Hematopoietic multipotent progenitor cell treated with erythropoietin and hydrocortisone succinate and interleukin-3 and kit ligand, for 17 days (in vitro differentiated cells): Measurements from ENCODE around the gene ZNF256.

Experiments used
- DNase-seq: peaks from one replicate; pipeline ENCODE4 v3.0.0-alpha.2; 2015; ENCODE audit warnings: low spot score

ZNF256 gene

DNA sequence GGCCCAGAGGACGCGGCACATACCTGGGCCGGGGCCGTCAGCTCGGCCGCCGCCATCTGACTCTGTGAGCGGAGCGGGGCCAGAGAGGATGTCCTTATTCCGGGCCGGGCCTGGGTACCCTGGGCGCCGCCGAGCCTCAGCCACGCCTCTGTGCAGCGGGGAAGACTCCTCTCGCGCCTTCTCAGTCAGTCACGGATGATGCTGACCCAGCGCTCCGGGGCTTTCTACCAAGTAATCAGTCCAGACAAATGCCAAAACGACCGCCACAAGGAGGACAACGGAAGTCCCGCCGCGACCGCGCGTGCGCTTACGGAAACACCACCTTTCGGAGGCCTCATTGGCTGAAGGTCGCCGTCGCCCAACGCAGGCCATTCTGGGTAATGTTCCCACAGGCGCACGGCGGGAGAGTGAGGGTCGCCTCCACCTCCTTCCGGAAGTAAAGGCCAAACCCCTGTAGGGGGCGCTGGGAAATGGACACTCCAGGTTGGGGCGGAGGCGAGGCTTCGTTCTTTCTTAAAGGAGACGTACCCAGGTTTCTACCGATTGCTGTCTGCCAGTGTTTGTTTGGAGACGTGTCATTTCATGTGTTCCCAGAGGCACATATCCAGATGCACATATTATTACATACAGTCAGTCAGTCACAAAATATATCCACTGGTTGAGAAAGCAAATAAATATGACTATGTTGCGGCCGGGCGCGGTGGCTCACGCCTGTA is at the start of gene ZNF256:
Gene ZNF256 (minus strand): TSS at position 288 of the 716 bp plus-strand sequence. CDS start 232 bp downstream, at position 56.
- peak; percentile 49 for DNase-seq

DNA sequence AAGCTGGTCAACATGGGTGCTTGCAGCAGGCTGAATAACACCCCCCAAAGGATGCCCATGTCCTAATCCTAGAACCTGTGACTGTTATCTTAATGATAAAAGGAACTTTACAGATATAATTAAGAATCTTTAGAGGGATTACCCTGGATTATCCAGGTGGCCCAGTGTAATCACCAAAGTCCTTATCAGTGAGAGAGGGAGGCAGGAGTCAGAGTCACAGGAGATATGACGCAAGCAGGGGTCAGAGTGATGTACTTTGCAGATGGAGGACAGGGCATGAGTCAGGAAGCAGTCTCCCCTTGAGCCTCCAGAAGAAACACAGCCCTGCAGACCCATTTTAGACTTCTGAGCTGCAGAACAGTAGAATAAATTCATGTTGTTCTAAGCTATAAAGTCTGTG is 45.3 kb upstream of the ZNF256 start:
- DNase-seq: no peak

DNA sequence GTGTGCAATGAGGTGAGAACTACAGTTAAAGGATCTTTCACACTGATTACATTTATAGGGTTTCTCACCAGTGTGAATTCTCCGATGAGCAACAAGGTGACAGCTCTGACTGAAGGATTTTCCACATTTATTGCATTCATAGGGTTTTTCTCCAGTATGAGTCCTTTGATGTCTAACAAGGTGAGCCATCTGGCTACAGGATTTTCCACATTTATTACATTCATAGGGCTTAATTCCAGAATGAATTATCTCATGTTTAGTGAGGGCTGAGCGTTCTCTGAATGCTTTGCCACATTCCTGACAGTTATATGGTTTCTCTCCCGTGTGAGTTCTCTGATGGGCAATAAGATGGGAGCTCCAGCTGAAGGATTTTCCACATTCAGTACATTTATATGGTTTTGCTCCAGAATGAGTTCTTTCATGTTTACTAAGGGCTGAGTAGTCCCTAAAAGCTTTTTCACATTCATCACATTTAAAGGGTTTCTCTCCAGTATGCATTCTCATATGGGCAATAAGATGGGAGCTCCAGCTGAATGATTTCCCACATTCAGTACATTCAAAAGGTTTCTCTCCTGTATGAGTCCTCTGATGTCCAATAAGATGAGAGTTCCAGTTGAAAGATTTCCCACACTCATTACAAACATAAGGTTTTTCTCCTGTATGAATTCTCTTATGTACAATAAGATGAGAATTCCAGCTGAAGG is 31.2 kb upstream of the ZNF256 start:
- no peak for DNase-seq

DNA sequence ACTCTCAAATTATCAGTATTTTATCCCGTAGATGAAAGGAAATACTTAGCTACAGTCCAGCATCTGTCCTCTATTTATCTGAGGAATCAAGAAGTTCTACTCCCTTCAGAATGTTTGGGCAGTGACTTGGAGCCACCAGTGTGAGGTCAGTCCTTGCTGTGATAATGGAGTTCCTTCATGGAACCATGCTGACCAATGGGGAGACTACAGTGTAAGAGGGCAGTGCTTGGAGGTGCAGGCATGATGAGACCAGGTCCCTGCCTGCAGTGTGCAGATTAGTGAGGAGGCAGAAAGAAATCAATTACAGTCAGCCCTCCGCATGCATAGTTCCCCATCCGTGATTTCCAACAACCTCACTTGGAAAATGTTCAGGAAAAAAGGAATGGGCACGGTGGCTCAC is 26.9 kb upstream of the ZNF256 start, which contains the start of gene C19orf18:
Gene C19orf18 (minus strand): TSS at position 101 of the 400 bp plus-strand sequence. CDS start 102 bp downstream, outside the sequence.
- no peak for DNase-seq

DNA sequence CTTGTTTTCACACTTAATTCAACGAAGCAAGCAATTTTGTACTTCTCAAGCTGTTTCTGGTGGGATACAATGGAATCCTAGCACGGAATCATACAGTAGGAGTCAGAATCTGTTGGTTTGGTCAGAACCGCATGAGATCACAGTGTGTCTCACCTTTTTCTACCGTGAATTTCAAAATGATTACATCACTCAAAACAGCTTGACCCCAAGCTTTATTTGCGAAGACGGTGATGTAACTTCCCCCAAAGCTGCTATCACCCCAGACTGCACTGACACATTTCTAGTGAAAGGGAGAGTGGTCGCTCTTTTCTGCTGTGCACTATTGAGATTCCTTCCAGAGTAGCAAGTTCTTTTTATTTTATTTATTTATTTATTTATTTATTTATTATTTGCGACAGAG is 17.3 kb upstream of the ZNF256 start:
- DNase-seq: no peak

DNA sequence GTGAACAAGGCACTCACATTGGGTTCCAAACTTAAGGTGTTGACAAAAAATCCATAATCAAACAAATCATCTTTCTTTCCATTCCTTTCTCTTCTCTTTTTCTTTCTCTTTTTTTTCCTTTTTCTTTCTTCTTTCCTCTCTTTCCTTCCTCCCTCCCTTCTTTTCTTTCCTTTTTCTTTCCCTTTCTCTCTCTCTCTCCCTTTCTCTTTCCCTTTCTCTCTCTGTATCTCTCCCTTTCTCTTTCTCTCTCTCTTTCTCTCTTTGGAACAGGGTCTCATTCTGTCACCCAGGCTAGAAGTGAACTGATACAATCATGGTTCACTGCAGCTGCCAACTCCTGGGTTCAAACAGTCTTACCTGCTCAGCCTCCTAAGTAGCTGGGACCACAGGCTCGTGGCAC is 14.3 kb upstream of the ZNF256 start:
- DNase-seq: no peak

DNA sequence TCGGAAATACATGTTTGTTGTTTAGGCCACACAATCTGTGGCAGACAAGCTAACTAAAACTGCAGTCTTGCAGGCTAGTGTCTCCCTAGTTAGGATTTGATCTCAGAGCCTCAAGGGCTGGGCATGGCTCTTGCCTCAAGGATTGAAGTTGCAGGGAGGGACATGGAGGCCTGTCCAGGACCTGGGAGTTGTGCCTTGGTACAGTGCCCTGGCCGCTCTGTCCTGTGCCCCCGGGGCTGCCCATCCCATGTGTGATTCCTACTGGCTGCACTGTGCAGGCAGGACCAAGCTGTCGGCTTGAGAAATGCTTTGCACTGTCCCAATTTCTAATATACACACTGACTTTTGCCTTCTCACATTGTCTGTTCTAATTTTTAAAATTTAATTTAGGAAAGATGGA is 7.5 kb upstream of the ZNF256 start:
- no peak for DNase-seq

DNA sequence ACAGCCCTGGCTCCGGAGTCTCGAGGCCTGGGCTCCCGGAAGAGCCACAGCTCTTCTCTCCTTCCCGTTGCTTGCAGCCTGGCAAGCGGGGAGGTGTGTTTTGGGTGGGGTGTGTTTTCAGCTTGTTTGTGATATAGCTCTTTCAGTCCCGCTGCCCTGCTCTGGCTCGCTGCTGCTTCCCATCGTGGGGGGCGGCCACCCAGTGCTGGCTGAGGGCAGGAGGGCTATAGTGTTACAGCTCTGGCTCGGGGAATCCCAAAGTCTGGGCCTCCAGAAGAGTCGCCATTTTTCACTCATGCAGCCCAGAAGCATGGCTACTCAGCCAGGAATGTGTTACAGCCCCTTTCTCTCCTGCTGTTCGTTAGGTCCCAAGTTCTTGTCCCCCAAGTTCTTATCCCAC is 2.2 kb upstream of the ZNF256 start:
- DNase-seq: no peak

DNA sequence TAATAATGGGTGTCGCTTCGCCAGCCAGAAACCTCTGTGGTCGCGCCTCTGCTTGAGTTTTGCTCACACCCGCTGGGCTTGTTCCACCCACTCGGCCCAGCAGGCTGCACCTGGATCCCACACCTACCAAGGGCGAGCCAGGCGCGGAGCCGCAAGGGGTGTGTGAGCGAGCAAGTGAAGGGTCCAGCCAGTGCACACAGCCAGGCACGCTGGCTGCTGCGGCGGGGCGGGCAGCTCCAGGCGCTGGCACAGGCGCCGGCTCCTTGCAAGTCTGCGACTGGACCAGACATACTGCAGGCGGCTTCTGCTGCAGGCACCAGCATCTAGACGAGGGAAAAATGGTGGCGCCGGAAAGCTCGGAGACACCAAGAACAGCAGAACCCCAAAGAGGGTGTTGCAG is 1.8 kb upstream of the ZNF256 start:
- no peak for DNase-seq

DNA sequence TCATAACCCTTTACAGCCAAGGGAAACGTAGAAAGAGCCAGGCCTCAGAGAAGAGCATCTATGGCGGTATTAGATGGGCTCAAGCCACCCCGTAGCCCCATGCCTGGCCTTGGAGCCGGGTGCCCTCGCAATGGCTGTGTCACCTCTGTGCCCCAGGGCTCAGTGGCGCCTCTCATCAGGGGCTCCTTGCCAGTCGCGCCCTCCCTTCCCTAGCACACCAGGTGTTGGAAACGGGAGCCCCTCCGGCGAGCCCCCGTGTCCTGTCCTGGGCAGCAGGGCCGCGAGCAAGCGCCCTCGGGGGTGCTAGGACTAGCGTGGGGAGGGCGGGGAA is 453 bp downstream of the ZNF256 start:
- no peak for DNase-seq

DNA sequence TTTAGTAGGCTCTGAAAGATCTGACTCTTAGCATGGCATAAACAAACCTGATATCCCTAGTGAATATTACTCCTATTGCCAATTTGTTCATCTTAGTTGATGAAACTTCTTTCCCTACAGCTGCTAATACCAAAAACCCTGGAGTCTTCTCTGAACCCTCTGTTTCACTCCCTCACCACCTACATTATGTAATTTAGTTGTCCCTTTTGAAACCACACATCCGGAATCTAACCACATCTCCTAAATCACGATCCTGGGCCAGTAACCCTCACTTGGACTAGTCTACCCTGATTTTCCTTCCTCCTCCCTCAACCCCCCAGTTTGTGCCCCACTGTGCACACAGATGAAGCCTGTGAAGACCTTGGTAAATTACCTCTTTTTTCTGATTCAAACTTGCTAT is 1.2 kb downstream of the ZNF256 start:
- DNase-seq: no peak

DNA sequence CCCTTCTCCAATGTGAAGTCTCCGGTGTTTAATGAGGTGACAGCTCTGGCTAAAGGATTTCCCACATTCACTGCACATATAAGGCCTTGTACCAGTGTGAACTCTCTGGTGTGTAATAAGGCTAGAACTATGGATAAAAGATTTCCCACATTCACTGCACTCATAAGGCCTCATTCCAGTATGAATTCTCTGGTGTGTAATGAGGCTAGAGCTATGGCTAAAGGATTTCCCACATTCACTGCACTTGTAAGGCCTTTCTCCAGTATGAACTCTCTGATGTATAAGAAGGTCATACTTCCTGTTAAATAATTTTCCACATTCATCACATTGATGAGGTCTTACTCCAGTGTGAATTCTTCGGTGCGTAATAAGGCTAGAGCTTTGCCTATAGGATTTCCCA is 5.9 kb downstream of the ZNF256 start:
- DNase-seq: no peak

DNA sequence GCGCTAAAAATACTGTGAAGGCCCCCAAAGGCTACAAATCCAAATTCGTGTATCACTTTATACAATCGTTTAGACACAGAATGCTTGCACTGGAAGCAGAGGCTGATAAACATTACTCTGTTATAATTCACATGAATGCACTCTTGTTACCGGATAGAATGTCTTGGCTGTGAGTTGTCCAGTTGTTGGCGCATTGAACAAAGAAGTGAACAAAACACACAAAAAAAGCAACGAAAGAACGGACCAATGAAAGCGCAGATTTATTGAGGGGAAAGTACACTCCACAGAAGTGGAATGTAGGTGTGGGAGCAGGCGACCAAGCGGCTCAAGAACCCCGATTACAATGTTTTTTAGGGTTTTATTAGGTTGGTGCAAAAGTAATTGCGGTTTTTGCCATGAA is 11.8 kb downstream of the ZNF256 start:
- no peak for DNase-seq

DNA sequence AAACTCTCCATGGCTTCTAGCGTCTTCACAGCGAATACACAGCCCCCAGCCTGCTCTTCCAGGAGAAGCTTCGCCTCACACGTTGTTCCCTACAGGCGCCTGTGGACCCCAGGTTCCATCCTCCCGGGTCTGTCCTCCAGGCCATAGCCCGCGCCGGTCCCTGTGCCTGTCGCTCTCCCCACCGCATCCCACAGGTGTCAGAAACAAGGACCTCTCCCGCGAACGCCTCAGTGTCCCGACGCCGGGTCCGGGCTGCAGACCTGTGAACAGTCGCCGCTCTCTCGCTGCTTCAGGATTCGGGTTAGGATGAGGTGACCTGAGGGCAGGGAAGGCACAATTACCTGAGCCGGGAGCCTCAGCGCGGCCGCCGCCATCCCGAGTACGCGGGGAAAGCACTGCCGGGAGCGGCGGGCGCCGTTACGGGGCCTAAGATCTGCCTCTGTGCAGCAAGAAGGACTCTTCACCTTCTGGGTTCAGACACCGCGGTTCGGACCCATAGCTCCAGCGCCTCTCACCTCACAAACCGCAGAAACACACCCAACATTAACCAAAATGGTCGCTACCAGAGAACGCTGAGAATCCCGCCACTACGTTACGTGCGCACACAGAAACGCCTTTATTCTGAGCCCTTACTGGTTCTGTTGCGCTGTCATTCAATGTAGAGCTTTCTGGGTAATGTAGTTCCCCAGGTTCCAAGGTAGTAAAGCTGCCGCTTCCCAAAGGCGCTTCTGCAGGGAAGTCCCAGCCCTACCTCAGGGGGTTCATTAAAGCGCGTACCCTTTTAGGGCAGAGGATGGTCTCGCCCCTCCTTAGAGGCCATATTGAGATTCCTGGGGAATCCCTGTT is 12.5 kb downstream of the ZNF256 start, which contains the start of gene ZNF418:
Gene ZNF418 (minus strand): TSS at position 583 of the 846 bp plus-strand sequence. CDS start 1,580 bp downstream, outside the sequence.
- peak; percentile 19 for DNase-seq

DNA sequence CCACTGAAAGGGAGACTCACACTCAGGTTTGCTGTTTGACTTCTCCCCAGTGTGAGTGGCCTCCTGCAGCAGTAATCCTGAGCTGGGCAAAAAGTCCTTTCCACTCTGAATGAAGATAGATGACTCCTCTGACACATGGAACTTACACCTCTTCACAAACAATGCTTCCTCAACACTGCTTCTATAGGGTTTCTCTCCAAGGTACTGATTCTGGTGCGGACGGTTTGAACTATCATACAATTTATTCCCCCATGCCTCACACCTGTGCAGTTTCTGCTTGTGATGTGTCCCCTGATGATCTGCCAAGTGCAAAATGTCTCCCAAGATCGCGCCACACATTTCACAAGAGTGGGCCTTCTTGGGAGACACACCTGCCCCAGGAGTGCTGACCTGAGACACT is 19.9 kb downstream of the ZNF256 start:
- DNase-seq: no peak

DNA sequence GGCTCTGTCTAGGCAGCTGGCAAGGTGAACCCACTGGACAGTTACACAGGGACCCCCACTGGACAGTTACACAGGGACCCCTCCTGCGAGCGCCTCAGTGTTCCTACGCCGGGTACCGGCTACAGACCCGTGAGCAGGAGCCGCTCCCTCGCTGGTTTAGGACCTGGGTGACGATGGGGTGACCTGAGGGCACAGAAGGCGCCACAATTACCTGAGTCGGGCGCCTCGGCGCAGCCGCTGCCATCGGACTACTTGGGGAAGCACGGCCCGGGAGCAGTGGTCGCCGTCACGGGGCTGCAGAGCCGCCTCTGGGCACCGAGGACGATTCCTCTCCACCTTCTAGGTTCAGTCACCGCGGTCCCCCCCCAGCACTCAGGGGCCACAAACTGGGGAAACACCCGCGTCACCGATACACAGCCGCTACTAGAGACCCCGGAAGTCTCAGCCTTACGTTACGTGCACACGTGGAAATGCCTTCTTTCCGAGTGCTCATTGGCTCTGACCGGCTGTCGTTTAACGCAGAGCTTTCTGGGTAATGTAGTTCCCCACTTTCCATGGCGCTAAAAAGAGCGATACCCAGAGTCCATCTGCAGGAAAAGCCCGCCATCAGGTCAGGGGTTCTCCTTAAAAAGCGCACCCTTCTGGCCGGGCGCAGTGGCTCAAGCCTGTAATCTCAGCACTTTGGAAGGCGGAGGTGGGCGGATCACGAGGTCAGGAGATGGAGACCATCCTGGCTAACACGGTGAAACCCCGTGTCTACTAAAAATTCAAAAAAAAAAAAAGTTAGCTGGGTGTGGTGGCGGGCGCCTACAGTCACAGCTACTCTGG is 31.1 kb downstream of the ZNF256 start, which contains the start of gene ZNF417:
Gene ZNF417 (minus strand): TSS at position 425 of the 828 bp plus-strand sequence. CDS start 181 bp downstream, at position 244.
- peak; percentile 80 for DNase-seq

DNA sequence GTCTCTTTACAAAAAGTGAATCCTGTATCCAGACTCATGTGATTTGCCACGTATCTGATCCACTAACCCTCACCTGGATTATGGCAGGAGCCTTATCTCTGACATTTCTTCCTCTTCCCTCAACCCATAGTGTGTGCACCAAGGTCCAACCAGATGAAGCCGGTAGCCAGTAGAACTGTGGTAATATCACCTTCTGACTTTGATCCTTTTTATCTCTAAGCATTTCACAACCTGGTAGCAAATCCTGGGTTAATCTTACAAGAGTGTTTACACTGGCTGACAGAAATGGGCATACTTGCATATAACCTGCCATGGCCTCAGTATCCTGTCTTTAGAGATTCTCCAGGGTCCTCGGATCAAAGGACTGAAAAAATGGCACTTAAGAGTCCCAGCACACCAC is 33.0 kb downstream of the ZNF256 start:
- no peak for DNase-seq

DNA sequence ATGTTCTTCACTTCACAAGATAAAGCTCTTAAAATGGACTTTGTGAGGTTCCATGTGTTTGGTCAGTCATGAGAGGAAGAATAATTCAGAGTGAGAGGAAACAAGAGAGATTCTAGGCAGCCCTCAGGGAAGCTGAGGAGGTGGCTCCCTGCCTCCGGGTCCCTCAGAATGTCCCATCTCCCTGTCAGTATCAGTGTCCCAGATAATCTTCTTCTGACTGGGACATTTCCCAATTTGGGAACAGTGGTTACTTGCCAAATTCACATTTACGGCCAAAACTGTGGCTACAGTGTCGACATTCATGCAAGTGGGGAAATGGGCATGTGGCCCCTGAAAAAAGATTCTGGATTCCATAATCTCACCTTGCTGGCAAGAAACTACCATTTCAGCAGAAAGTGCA is 40.1 kb downstream of the ZNF256 start:
- no peak for DNase-seq

DNA sequence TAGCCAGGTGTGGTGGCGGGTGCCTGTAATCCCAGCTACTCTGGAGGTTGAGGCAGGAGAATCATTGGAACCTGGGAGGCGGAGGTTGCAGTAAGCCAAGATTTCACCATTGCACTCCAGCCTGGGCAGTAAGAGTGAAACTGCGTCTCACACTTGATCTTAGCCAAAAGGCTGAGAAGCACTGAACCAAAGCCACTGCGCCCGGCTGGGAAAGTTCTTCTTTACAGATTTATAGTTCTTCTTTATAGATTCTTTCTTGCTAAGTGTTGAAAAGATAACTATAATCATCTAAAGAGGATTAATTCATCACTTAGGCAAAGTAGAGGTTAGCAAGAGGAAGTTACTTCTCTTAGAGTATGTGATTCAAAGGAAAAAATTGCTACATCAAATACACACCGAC is 42.2 kb downstream of the ZNF256 start:
- no peak for DNase-seq

DNA sequence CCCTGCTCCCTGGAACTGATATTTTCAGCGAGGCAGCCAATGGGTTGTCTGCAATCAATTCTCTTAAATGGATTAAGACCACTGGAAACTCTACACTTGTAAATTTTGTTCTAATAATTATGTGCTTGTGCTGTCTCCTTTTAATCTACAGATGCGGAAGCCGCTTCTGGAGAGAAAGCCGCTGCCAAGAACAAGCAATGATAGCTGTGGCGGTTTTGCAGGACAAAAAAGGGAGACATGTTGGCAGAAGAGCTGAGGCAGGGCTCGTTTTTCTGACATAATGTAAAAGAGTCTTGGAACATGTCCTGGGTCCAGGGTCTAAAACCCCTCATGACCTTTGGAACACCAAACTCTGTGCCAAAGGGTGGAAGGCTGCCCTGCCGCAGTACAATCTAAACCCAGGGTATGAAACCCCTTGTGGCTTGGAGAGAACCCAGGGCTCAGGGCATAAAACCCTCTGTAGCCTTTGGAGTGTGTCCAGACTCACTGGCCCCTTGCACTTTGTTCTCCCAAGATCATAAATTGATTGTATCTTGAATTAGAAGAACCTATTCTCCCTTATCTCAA is 43.8 kb downstream of the ZNF256 start:
- no peak for DNase-seq

DNA sequence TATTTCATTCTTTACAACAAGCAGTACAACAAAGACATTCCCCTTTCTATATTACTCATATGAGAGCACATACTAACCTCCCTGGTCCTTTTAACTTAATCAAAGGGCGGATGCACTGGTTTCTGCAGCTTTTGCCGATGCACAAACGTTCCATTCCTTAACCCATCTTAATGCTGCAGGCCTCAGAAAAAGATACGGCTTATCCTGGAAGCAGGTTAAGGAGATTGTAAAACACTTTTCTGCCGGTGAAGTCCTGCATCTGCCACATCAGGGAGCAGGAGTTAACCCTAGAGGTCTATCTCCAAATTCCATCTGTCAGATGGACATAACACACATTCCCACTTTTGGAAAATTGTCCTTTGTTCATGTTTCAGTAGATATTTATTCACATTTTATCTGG is 47.2 kb downstream of the ZNF256 start:
- no peak for DNase-seq
